H1 (cell line): ENCODE results near the gene GRIP2. TPM values are rescaled to one million over a fixed set of nuclear protein-coding genes. Genes with fewer than 3 reads are reported as not detected.

Experiments
- CTCF ChIA-PET: fragments of 300-600 bp; sonication (Branson Sonifier 250); formaldehyde crosslinking; loops from one replicate; lab custom pipeline; 2021; ENCODE audit not compliant: partially characterized antibody; lab: Charles Lee
- POLR2A ChIA-PET: fragments of 300-600 bp; sonication (Branson Sonifier 250); formaldehyde crosslinking; loops from one replicate; lab custom pipeline; 2021; ENCODE audit warnings: inconsistent platforms; ENCODE audit not compliant: partially characterized antibody; lab: Charles Lee
- DNase-seq, 2 experiments: peaks; one replicate each; pipeline versions ENCODE4 v3.0.0 to v3.0.0-alpha.2; 2010 to 2022; ENCODE audit warnings: low spot score in 2 of 2, low read depth in 1 of 2, mixed read lengths in 1 of 2
- FAIRE-seq: peaks from 2 replicates; lab custom pipeline; 2011; peaks lifted over from hg19 to GRCh38; lab: Jason Lieb, UNC
- H2AFZ ChIP-seq: 2 replicates; pipeline ENCODE4 v1.8.1; 2012; ENCODE audit warnings: low read length, inconsistent platforms
- H2AK5ac ChIP-seq: 2 replicates; pipeline ENCODE4 v1.6.1; 2013; ENCODE audit warnings: low read depth, low read length
- H2BK120ac ChIP-seq: replicated peaks from 2 replicates; pipeline ENCODE3; 2013; ENCODE audit warnings: low read depth, low read length, inconsistent platforms
- H2BK12ac ChIP-seq: 2 replicates; pipeline ENCODE4 v1.6.1; 2013; ENCODE audit warnings: low read depth, low read length
- H2BK15ac ChIP-seq: 2 replicates; pipeline ENCODE4 v1.6.1; 2013; ENCODE audit warnings: low read length
- H2BK20ac ChIP-seq: 2 replicates; pipeline ENCODE4 v1.6.1; 2013; ENCODE audit warnings: low read length
- H2BK5ac ChIP-seq: 2 replicates; pipeline ENCODE4 v1.6.1; 2013; ENCODE audit warnings: low read depth, low read length
- H3K14ac ChIP-seq: 2 replicates; pipeline ENCODE4 v1.6.1; 2013; ENCODE audit warnings: inconsistent platforms; ENCODE audit not compliant: insufficient read length
- H3K18ac ChIP-seq: 2 replicates; pipeline ENCODE4 v1.6.1; 2013; ENCODE audit warnings: low read length; ENCODE audit errors: extremely low read depth
- H3K23ac ChIP-seq: 2 replicates; pipeline ENCODE4 v1.6.1; 2013; ENCODE audit warnings: inconsistent platforms; ENCODE audit not compliant: insufficient read length
- H3K23me2 ChIP-seq: 2 replicates; pipeline ENCODE4 v1.6.1; 2013; ENCODE audit warnings: low read depth, low read length
- H3K27ac ChIP-seq: 2 replicates; pipeline ENCODE4 v1.6.1; 2011; ENCODE audit warnings: low read depth, low read length, inconsistent platforms
- H3K27me3 ChIP-seq, 4 experiments: replicated peaks in 1 of 4; 1 replicate in 1 of 4; 2 replicates in 3 of 4; pipeline versions ENCODE4 v1.6.1 to v1.8.1; 2011 to 2013; ENCODE audit warnings: low read length in 3 of 4, mild to moderate bottlenecking in 3 of 4, inconsistent platforms in 2 of 4, mixed read lengths in 2 of 4, moderate library complexity in 1 of 4; ENCODE audit not compliant: control insufficient read depth in 3 of 4, insufficient read depth in 3 of 4; ENCODE audit errors: extremely low read depth in 1 of 4
- H3K36me3 ChIP-seq, 4 experiments: 2 replicates each; pipeline versions ENCODE4 v1.6.1 to v1.8.1; 2011 to 2013; ENCODE audit warnings: mild to moderate bottlenecking in 4 of 4, low read length in 3 of 4, moderate library complexity in 2 of 4, control low read depth in 1 of 4, inconsistent platforms in 1 of 4; ENCODE audit not compliant: insufficient read depth in 4 of 4, control insufficient read depth in 2 of 4
- H3K4ac ChIP-seq: replicated peaks from 2 replicates; pipeline ENCODE3; 2013; ENCODE audit warnings: low read length, low read depth, mixed read lengths, inconsistent platforms; ENCODE audit not compliant: insufficient read length
- H3K4me1 ChIP-seq, 4 experiments: replicated peaks in 1 of 4; 1 replicate in 1 of 4; 2 replicates in 3 of 4; pipeline versions ENCODE4 v1.6.1 to v1.8.1; 2011 to 2013; ENCODE audit warnings: low read length in 3 of 4, inconsistent platforms in 2 of 4, mixed read lengths in 1 of 4; ENCODE audit not compliant: insufficient read depth in 4 of 4, control insufficient read depth in 3 of 4
- H3K4me2 ChIP-seq, 2 experiments: 2 replicates each; pipeline versions ENCODE4 v1.6.1 to v1.8.1; 2011 to 2013; ENCODE audit warnings: low read depth in 2 of 2, low read length in 2 of 2, control low read depth in 1 of 2, inconsistent platforms in 1 of 2, mild to moderate bottlenecking in 1 of 2; ENCODE audit not compliant: insufficient read depth in 1 of 2
- H3K4me3 ChIP-seq, 4 experiments: fragments of 200-600, 300-600 bp in 1 of 4; sonication (generic), shearing (Covaris generic), sonication (Bioruptor Twin) in 1 of 4; 2 replicates each; pipeline versions ENCODE4 v1.5.1 to v1.8.1; 2011 to 2016; ENCODE audit warnings: low read length in 4 of 4, low read depth in 3 of 4, control low read depth in 2 of 4, inconsistent platforms in 2 of 4, mild to moderate bottlenecking in 2 of 4, mixed read lengths in 1 of 4, moderate library complexity in 1 of 4; ENCODE audit not compliant: insufficient read depth in 2 of 4; ENCODE audit errors: extremely low read depth in 1 of 4
- H3K56ac ChIP-seq: replicated peaks from 2 replicates; pipeline ENCODE3; 2013; ENCODE audit warnings: low read depth, mild to moderate bottlenecking, mixed read lengths, low read length, inconsistent platforms; ENCODE audit not compliant: insufficient read length
- H3K79me1 ChIP-seq: 2 replicates; pipeline ENCODE4 v1.6.1; 2013; ENCODE audit warnings: low read depth, low read length, control low read depth
- H3K79me2 ChIP-seq, 2 experiments: 2 replicates each; pipeline versions ENCODE4 v1.6.1 to v1.8.1; 2012 to 2013; ENCODE audit warnings: low read length in 2 of 2, mild to moderate bottlenecking in 2 of 2, inconsistent platforms in 1 of 2; ENCODE audit not compliant: insufficient read depth in 2 of 2, control insufficient read depth in 1 of 2
- H3K9ac ChIP-seq, 4 experiments: replicated peaks in 1 of 4; 1 replicate in 1 of 4; 2 replicates in 3 of 4; pipeline versions ENCODE4 v1.6.1 to v1.8.1; 2011 to 2013; ENCODE audit warnings: low read depth in 3 of 4, low read length in 3 of 4, control low read depth in 2 of 4, mild to moderate bottlenecking in 2 of 4, moderate library complexity in 2 of 4, inconsistent platforms in 1 of 4; ENCODE audit errors: extremely low read depth in 1 of 4
- H3K9me3 ChIP-seq, 2 experiments: 2 replicates each; pipeline versions ENCODE4 v1.6.1 to v1.8.1; 2012 to 2013; ENCODE audit warnings: mild to moderate bottlenecking in 2 of 2, moderate library complexity in 2 of 2, control low read depth in 1 of 2, inconsistent platforms in 1 of 2, low read depth in 1 of 2, low read length in 1 of 2, mixed read lengths in 1 of 2; ENCODE audit not compliant: insufficient read depth in 2 of 2
- H4K20me1 ChIP-seq, 2 experiments: replicated peaks in 1 of 2; 2 replicates each; pipeline versions ENCODE3 to v1.8.1; 2011 to 2013; ENCODE audit warnings: inconsistent platforms in 2 of 2, low read length in 2 of 2, mild to moderate bottlenecking in 1 of 2; ENCODE audit not compliant: insufficient read depth in 2 of 2, control insufficient read depth in 1 of 2
- H4K5ac ChIP-seq: 2 replicates; pipeline ENCODE4 v1.6.1; 2013; ENCODE audit warnings: low read length, low read depth, mixed read lengths, inconsistent platforms; ENCODE audit not compliant: insufficient read length
- H4K8ac ChIP-seq: 2 replicates; pipeline ENCODE4 v1.8.0; 2013; ENCODE audit warnings: mild to moderate bottlenecking, moderate library complexity, low read length, inconsistent platforms; ENCODE audit not compliant: insufficient read depth; ENCODE audit errors: extremely low read depth
- H4K91ac ChIP-seq: replicated peaks from 2 replicates; pipeline ENCODE3; 2013; ENCODE audit warnings: low read length, mixed read lengths, inconsistent platforms; ENCODE audit not compliant: insufficient read length
- POLR2A ChIP-seq, 2 experiments: IDR thresholded peaks; 1 replicate in 1 of 2; 2 replicates in 1 of 2; pipeline ENCODE4 v1.6.1; 2011; ENCODE audit warnings: low read depth in 2 of 2, low read length in 2 of 2, mild to moderate bottlenecking in 2 of 2; ENCODE audit errors: control extremely low read depth in 1 of 2
- WGBS, 2 experiments: shearing (Covaris generic) in 1 of 2; methylation state at CpG; one replicate each; pipeline versions ENCODE4 v1.1.6 to v1.1.7; 2013 to 2015; ENCODE audit warnings: low lambda C conversion rate in 2 of 2, mixed read lengths in 2 of 2, inconsistent platforms in 1 of 2, low coverage in 1 of 2, missing lambda C conversion rate in 1 of 2; ENCODE audit not compliant: insufficient replicate concordance in 2 of 2, insufficient coverage in 1 of 2, insufficient read length in 1 of 2; ENCODE audit errors: extremely low coverage in 1 of 2, missing lambda C conversion rate in 1 of 2; 5-methylcytosine and 5-hydroxymethylcytosine counted together
- polyA plus RNA-seq, 7 experiments: library from polyadenylated mRNA; depleted of rRNA in 3 of 7; stranded (reverse) in 5 of 7; unstranded in 2 of 7; fragments of >200 nt in 5 of 7; fragments of 200-250 nt in 2 of 7; gene quantifications; 1 replicate in 5 of 7; 2 replicates in 1 of 7; 4 replicates in 1 of 7; pipeline versions ENCODE4 v1.2.1 to v1.2.3, GENCODE V29; 2011 to 2013; ENCODE audit warnings: missing spikeins in 2 of 7, mixed read lengths in 2 of 7
- total RNA-seq: library from RNA; stranded (reverse); fragmentation: NEBNext Ultra II Directional; extraction: Animal tissue kit (Norgen Biotek cat#: 25700); gene quantifications from 2 replicates; pipeline ENCODE4 v1.2.1, GENCODE V29; 2021

The GRIP2 gene
- total and polyA plus RNA-seq, 2 of the 8 experiments (the other 6 are each of a cell fraction or from before 2014, with no cell fraction given): 2.5 to 6.4 TPM

DNA sequence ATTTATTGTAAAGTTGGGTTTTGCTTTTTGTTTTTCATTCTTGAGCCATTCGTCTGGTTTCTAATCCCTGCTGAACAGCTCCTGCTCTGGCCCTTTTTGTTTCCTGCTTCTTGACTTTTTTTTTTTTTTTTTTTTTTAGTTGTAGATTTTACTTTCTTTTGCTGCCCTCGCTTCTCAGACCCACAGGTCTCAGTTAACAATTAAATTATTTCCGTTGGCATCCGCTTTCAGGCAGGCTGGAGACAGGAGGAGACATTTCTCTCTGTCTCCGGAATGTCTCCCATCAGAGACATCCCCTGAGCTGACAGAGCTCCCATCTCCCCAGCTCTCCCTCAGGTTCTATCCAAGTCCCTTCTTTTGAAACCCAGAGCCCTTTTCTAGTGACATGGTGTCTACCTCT is 69.1 kb downstream of the GRIP2 start:
- H3K4me3 ChIP-seq: no peak overlapping the region
- no peak overlapping the region for H3K4me2 ChIP-seq
- no peak for FAIRE-seq
- no peak overlapping the region for H3K14ac ChIP-seq
- H4K20me1 ChIP-seq: peaks cover 0 to 5% of the 10 kb centered on the region in 2 experiments
- no peak overlapping the region for H3K4ac ChIP-seq
- H2AFZ ChIP-seq: no peak overlapping the region
- no peak overlapping the region for H2BK120ac ChIP-seq
- no peaks in the 10 kb centered on the region for H3K27me3 ChIP-seq
- POLR2A ChIA-PET: no interaction called here
- H3K4me1 ChIP-seq: peaks cover 0 to 2% (median 0%) of the 10 kb centered on the region in 4 experiments; a peak in 2 of 7 replicates
- H4K8ac ChIP-seq: no peak overlapping the region
- CTCF ChIA-PET: interaction anchor here (0.7 kb wide), 2 partner anchors 96 to 267 kb away, joined by 3 to 4 read pairs; no protein-coding TSS in a partner anchor
- H3K18ac ChIP-seq: no peak overlapping the region
- no peak overlapping the region for H2BK15ac ChIP-seq
- TF ChIP-seq POLR2A (IDR thresholded peaks at IDR 0.05; ENCODE audit: control extremely low read depth in 1 of 2, low read depth in 2 of 2, low read length in 2 of 2): no peak
- H3K9me3 ChIP-seq: no peaks in the 10 kb centered on the region
- no peak overlapping the region for H3K56ac ChIP-seq
- no peak overlapping the region for H2BK5ac ChIP-seq
- H3K23me2 ChIP-seq: no peaks in the 10 kb centered on the region
- H3K79me2 ChIP-seq: no peaks in the 10 kb centered on the region
- H2AK5ac ChIP-seq: no peak overlapping the region
- no peak overlapping the region for H4K5ac ChIP-seq
- peaks cover 3% of the 10 kb centered on the region; the same call in 1 of the 2 replicates for H3K79me1 ChIP-seq
- peaks cover 13 to 58% (median 45%) of the 10 kb centered on the region in 4 experiments for H3K36me3 ChIP-seq
- H3K9ac ChIP-seq: no peak overlapping the region
- no peak for DNase-seq
- no peak overlapping the region for H2BK20ac ChIP-seq
- no peak overlapping the region for H2BK12ac ChIP-seq
- H3K27ac ChIP-seq: no peak overlapping the region
- no peak overlapping the region for H3K23ac ChIP-seq
- H4K91ac ChIP-seq: no peak overlapping the region
- WGBS, 2 experiments: 97% methylated on average over 2 of the region's 5 CpGs; no CpG with 5 or more reads in 1 of the 2 experiments
